HepG2 (cell line): Measurements from ENCODE around the gene LEMD2. TPM values are rescaled to one million over a fixed set of nuclear protein-coding genes. Genes with fewer than 3 reads are reported as not detected.

Experiments
- ATAC-seq: fragments of 200-7000 bp; cut with Tn5 transposase; 3 replicates; pipeline ENCODE4 v1.9.1; 2020; ENCODE audit warnings: mild to moderate bottlenecking, moderate library complexity
- BruUV-seq: library from RNA; stranded (reverse); fragments of 400-500 nt; replicated peaks from 2 replicates; lab custom pipeline; 2021; lab: Mats Ljungman, UMichigan
- CTCF ChIA-PET: fragments of 300-600 bp; formaldehyde crosslinking; extraction: SDS; loops from one replicate; lab custom pipeline; 2021; ENCODE audit warnings: low total read pairs, inconsistent platforms, low intra/inter-chr PET ratio; lab: Yijun Ruan, JAX
- POLR2A ChIA-PET: fragments of 350-600 bp; sonication (Branson Sonifier 250); formaldehyde crosslinking; loops from one replicate; lab custom pipeline; 2020; ENCODE audit warnings: antibody characterized with exemption, inconsistent platforms; lab: Yijun Ruan, JAX
- DNase-seq: peaks from one replicate; pipeline ENCODE4 v3.0.0-alpha.2; 2015; ENCODE audit warnings: low spot score
- FAIRE-seq: peaks from 3 replicates; lab custom pipeline; 2011; peaks lifted over from hg19 to GRCh38; lab: Jason Lieb, UNC
- H2AFZ ChIP-seq: one replicate; pipeline ENCODE4 v1.6.1; 2011; ENCODE audit warnings: low read length, inconsistent platforms
- H3K27ac ChIP-seq: fragments of 300-600 bp; 3 replicates; pipeline ENCODE4 v1.8.0; 2011; ENCODE audit warnings: mixed run types, mild to moderate bottlenecking, mixed read lengths, low read length, inconsistent platforms; ENCODE audit not compliant: insufficient read depth; ENCODE audit errors: extremely low read length
- H3K27me3 ChIP-seq, 2 experiments: fragments of 200-600 bp in 1 of 2; 2 replicates in 1 of 2; 3 replicates in 1 of 2; pipeline versions ENCODE4 v1.6.0 to v1.8.0; 2011; ENCODE audit warnings: low read length in 2 of 2, mild to moderate bottlenecking in 2 of 2, moderate library complexity in 2 of 2, inconsistent platforms in 1 of 2; ENCODE audit not compliant: insufficient read depth in 2 of 2, control insufficient read depth in 1 of 2
- H3K36me3 ChIP-seq, 2 experiments: fragments of 200-600 bp in 1 of 2; replicated peaks in 1 of 2; 2 replicates in 1 of 2; 3 replicates in 1 of 2; pipeline versions ENCODE4 v1.5.1 to v1.8.0; 2011; ENCODE audit warnings: low read length in 2 of 2, inconsistent platforms in 1 of 2; ENCODE audit not compliant: insufficient read depth in 2 of 2, control insufficient read depth in 1 of 2
- H3K4me1 ChIP-seq: 2 replicates; pipeline ENCODE4 v1.5.1; 2012; ENCODE audit warnings: low read length, inconsistent platforms; ENCODE audit not compliant: insufficient read depth
- H3K4me2 ChIP-seq: 2 replicates; pipeline ENCODE4 v1.6.0; 2011; ENCODE audit warnings: low read depth, low read length, inconsistent platforms
- H3K4me3 ChIP-seq, 3 experiments: fragments of 200-600 bp in 1 of 3; sonication (generic), shearing (Covaris generic) in 1 of 3; replicated peaks in 1 of 3; 2 replicates each; pipeline ENCODE4 v1.5.1; 2011 to 2016; ENCODE audit warnings: low read length in 3 of 3, inconsistent platforms in 2 of 3, low read depth in 2 of 3, mild to moderate bottlenecking in 2 of 3, control low read depth in 1 of 3, mixed read lengths in 1 of 3; ENCODE audit not compliant: insufficient read depth in 1 of 3
- H3K79me2 ChIP-seq: one replicate; pipeline ENCODE4 v1.6.1; 2011; ENCODE audit warnings: low read length, inconsistent platforms; ENCODE audit not compliant: insufficient read depth
- H3K9ac ChIP-seq: 2 replicates; pipeline ENCODE4 v1.6.0; 2011; ENCODE audit warnings: mild to moderate bottlenecking, low read depth, low read length, inconsistent platforms; ENCODE audit not compliant: insufficient read depth
- H3K9me3 ChIP-seq: 2 replicates; pipeline ENCODE4 v1.5.1; 2012; ENCODE audit warnings: mild to moderate bottlenecking, low read length
- H4K20me1 ChIP-seq: 2 replicates; pipeline ENCODE4 v1.6.0; 2011; ENCODE audit warnings: inconsistent platforms, mild to moderate bottlenecking, low read length, moderate library complexity; ENCODE audit not compliant: insufficient read depth
- ARID2 ChIP-seq: sonication (generic); formaldehyde crosslinking; IDR thresholded peaks from 2 replicates; pipeline ENCODE4 v1.8.1; 2022; ENCODE audit warnings: mild to moderate bottlenecking, missing genetic modification reagents, borderline replicate concordance
- ARNT2 ChIP-seq: sonication (generic); formaldehyde crosslinking; IDR thresholded peaks from 2 replicates; pipeline ENCODE4 v1.8.0; 2022; ENCODE audit warnings: mild to moderate bottlenecking, low read depth, missing genetic modification reagents, moderate library complexity
- ATM ChIP-seq: fragments of 450-650 bp; IDR thresholded peaks from 2 replicates; pipeline ENCODE4 v1.7.1; 2017; ENCODE audit warnings: mild to moderate bottlenecking, borderline replicate concordance
- BRCA1 ChIP-seq: sonication (generic); formaldehyde crosslinking; IDR thresholded peaks from 2 replicates; pipeline ENCODE4 v1.4.0; 2020; ENCODE audit warnings: missing genetic modification reagents
- ETS1 ChIP-seq: sonication (generic); formaldehyde crosslinking; IDR thresholded peaks from 2 replicates; pipeline ENCODE4 v1.4.0; 2020; ENCODE audit warnings: missing genetic modification reagents
- FOXO1 ChIP-seq: sonication (generic); formaldehyde crosslinking; IDR thresholded peaks from 2 replicates; pipeline ENCODE4 v1.4.0; 2020; ENCODE audit warnings: missing genetic modification reagents
- FOXP4 ChIP-seq: sonication (generic); formaldehyde crosslinking; IDR thresholded peaks from 2 replicates; pipeline ENCODE4 v1.4.0; 2020; ENCODE audit warnings: missing genetic modification reagents
- HNF1B ChIP-seq: sonication (generic); formaldehyde crosslinking; IDR thresholded peaks from 2 replicates; pipeline ENCODE4 v1.5.1; 2020; ENCODE audit warnings: mild to moderate bottlenecking, moderate library complexity, missing genetic modification reagents
- HNF4G ChIP-seq, 2 experiments: sonication (generic) in 1 of 2; formaldehyde crosslinking in 1 of 2; IDR thresholded peaks; 2 replicates each; pipeline versions ENCODE4 v1.4.0 to v1.6.1; 2011 to 2020; ENCODE audit warnings: borderline replicate concordance in 2 of 2, low read depth in 2 of 2, mild to moderate bottlenecking in 2 of 2, low read length in 1 of 2, missing genetic modification reagents in 1 of 2, moderate library complexity in 1 of 2
- KDM5A ChIP-seq: fragments of 200-600 bp; sonication (generic); IDR thresholded peaks from 2 replicates; pipeline ENCODE4 v1.7.0; 2018; ENCODE audit warnings: antibody characterized with exemption, mild to moderate bottlenecking, low read length, borderline replicate concordance
- MLLT10 ChIP-seq: sonication (generic); formaldehyde crosslinking; IDR thresholded peaks from 2 replicates; pipeline ENCODE4 v1.4.0; 2020; ENCODE audit warnings: missing genetic modification reagents
- NFE2L2 ChIP-seq: fragments of 150-350 bp; IDR thresholded peaks from 2 replicates; pipeline ENCODE4 v1.6.1; 2014; ENCODE audit warnings: low read length
- PAX8 ChIP-seq: sonication (generic); formaldehyde crosslinking; IDR thresholded peaks from 2 replicates; pipeline ENCODE4 v1.8.0; 2022; ENCODE audit warnings: mild to moderate bottlenecking, missing genetic modification reagents, borderline replicate concordance
- TP53 ChIP-seq: sonication (generic); formaldehyde crosslinking; conservative IDR thresholded peaks from 2 replicates; pipeline ENCODE4 v1.4.0; 2020; ENCODE audit warnings: missing genetic modification reagents
- YEATS4 ChIP-seq: sonication (generic); formaldehyde crosslinking; IDR thresholded peaks from 2 replicates; pipeline ENCODE4 v1.4.0; 2020; ENCODE audit warnings: missing genetic modification reagents, borderline replicate concordance
- ZNF552 ChIP-seq: sonication (generic); formaldehyde crosslinking; IDR thresholded peaks from 2 replicates; pipeline ENCODE4 v1.9.0; 2022; ENCODE audit warnings: missing genetic modification reagents, mild to moderate bottlenecking, borderline replicate concordance
- ZNF747 ChIP-seq: sonication (generic); formaldehyde crosslinking; IDR thresholded peaks from 2 replicates; pipeline ENCODE4 v1.8.1; 2023; ENCODE audit warnings: missing genetic modification reagents, mild to moderate bottlenecking, borderline replicate concordance
- ZSCAN31 ChIP-seq: sonication (generic); formaldehyde crosslinking; IDR thresholded peaks from 2 replicates; pipeline ENCODE4 v1.5.0; 2020; ENCODE audit warnings: low read depth, mild to moderate bottlenecking, missing genetic modification reagents
- WGBS: methylation state at CpG from one replicate; pipeline ENCODE4 v1.1.6; 2017; ENCODE audit warnings: low lambda C conversion rate; 5-methylcytosine and 5-hydroxymethylcytosine counted together
- in situ Hi-C: cut with HindIII; loops from 2 replicates; pipeline ENCODE4 v1.10.0; 2017; ENCODE audit warnings: low pct_unique_long_range_greater_than_20kb; ENCODE audit not compliant: extremely low pct_ligation_motif_present
- intact Hi-C: fragments of 100-400 bp; cut with micrococcal nuclease; formaldehyde crosslinking; loops from one replicate; pipeline ENCODE4 v1.10.0; 2022; ENCODE audit not compliant: unreplicated experiment
- polyA plus RNA-seq, 8 experiments: library from polyadenylated mRNA; depleted of rRNA in 3 of 8; stranded (reverse) in 7 of 8; unstranded in 1 of 8; fragments of >200 nt; fragmentation: Illumina TruSeq in 4 of 8; extraction: Trizol in 4 of 8; gene quantifications; 2 replicates each; pipeline versions ENCODE4 v1.2.1 to v1.2.3, GENCODE V29; 2011 to 2016; ENCODE audit warnings: low read depth in 4 of 8, missing spikeins in 1 of 8, mixed read lengths in 1 of 8; ENCODE audit not compliant: insufficient read depth in 1 of 8
- total RNA-seq, 5 experiments: library from RNA; depleted of rRNA; stranded (reverse); fragments of >200 nt; fragmentation: Illumina TruSeq; extraction: Trizol; gene quantifications; 2 replicates each; pipeline ENCODE4 v1.2.3, GENCODE V29; 2016; ENCODE audit warnings: low read depth in 1 of 5

LEMD2 gene
- total and polyA plus RNA-seq, 2 of the 13 experiments (the other 11 are each of a cell fraction or from before 2014, with no cell fraction given): 45.2 to 62.9 TPM

GRCh38 chr6:33785778-33786177 lies 3.2 kb downstream of the LEMD2 start:
- no peak overlapping the region for H3K27ac ChIP-seq
- TF ChIP-seq BRCA1: no peak
- TF ChIP-seq ETS1 (CRISPR knock-in tag): no peak
- TF ChIP-seq ARID2 (CRISPR knock-in tag): no peak
- no peak for TF ChIP-seq MLLT10 (CRISPR knock-in tag)
- TF ChIP-seq HNF4G (IDR thresholded peaks at IDR 0.05; ENCODE audit: borderline replicate concordance, low read depth, low read length): no peak
- no peak for TF ChIP-seq HNF4G (CRISPR knock-in tag; IDR thresholded peaks at IDR 0.05; ENCODE audit: borderline replicate concordance, low read depth)
- no peak for TF ChIP-seq KDM5A
- TF ChIP-seq ATM: no peak
- no peak for TF ChIP-seq ZNF747
- no peak for TF ChIP-seq ZSCAN31
- TF ChIP-seq NFE2L2: no peak
- TF ChIP-seq HNF1B (CRISPR knock-in tag): no peak
- TF ChIP-seq PAX8: no peak
- TF ChIP-seq ARNT2 (CRISPR knock-in tag): no peak
- no peak for TF ChIP-seq FOXP4 (CRISPR knock-in tag)
- no peak for TF ChIP-seq TP53 (CRISPR knock-in tag)
- no peak for TF ChIP-seq YEATS4 (CRISPR knock-in tag)
- TF ChIP-seq ZNF552 (CRISPR knock-in tag): no peak
- no peak for TF ChIP-seq FOXO1 (CRISPR knock-in tag)
- TF ChIP-seq, all 625 proteins: peak for 0
- no peak for FAIRE-seq
- Histone ChIP-seq H3K9me3 (no peaks in the 10 kb centered on the region), H3K4me2 (no peak overlapping the region), H4K20me1 (peaks cover 9% of the 10 kb centered on the region; the same call in 1 of the 2 replicates), H3K27me3 (no peaks in the 10 kb centered on the region), H3K9ac (no peak overlapping the region), H2AFZ (no peak overlapping the region), H3K36me3 (peaks cover 12 to 30% of the 10 kb centered on the region in 2 experiments), H3K4me1 (peaks cover 28% of the 10 kb centered on the region), H3K4me3 (no peak overlapping the region), H3K79me2 (peaks cover 24% of the 10 kb centered on the region)
- ChIA-PET CTCF (no interaction called here), POLR2A (no interaction called here)
- ATAC-seq: no peak
- no TSS peak for BruUV-seq
- in situ Hi-C loops (no loop called here), intact Hi-C loops (no loop called here)
- no peak for DNase-seq
- WGBS: 97% methylated on average over 3 of the region's 3 CpGs
